D721Med (cell line): Measurements from ENCODE around the gene ATAD3B.
"Not testable (repeated sequence)": the region's sequence is repeated elsewhere in the genome, so short reads cannot be mapped to it uniquely, and the experiment has no call there.

Source experiments
- DNase-seq: peaks from one replicate; pipeline ENCODE4 v3.0.0; 2011; ENCODE audit warnings: low spot score; ENCODE audit not compliant: insufficient read length
- FAIRE-seq: peaks from 2 replicates; lab custom pipeline; 2011; peaks lifted over from hg19 to GRCh38; lab: Jason Lieb, UNC
- TF ChIP-seq, protein P1 (sequence below): IDR thresholded peaks from 2 replicates; pipeline ENCODE4 v1.5.1; 2012; ENCODE audit warnings: mild to moderate bottlenecking, control low read depth; ENCODE audit not compliant: insufficient read depth; ENCODE audit errors: missing control alignments

Gene ATAD3B

GRCh38 chr1:1521331-1521730 is 49.8 kb downstream of the ATAD3B start:
- TF ChIP-seq, protein P1, sequence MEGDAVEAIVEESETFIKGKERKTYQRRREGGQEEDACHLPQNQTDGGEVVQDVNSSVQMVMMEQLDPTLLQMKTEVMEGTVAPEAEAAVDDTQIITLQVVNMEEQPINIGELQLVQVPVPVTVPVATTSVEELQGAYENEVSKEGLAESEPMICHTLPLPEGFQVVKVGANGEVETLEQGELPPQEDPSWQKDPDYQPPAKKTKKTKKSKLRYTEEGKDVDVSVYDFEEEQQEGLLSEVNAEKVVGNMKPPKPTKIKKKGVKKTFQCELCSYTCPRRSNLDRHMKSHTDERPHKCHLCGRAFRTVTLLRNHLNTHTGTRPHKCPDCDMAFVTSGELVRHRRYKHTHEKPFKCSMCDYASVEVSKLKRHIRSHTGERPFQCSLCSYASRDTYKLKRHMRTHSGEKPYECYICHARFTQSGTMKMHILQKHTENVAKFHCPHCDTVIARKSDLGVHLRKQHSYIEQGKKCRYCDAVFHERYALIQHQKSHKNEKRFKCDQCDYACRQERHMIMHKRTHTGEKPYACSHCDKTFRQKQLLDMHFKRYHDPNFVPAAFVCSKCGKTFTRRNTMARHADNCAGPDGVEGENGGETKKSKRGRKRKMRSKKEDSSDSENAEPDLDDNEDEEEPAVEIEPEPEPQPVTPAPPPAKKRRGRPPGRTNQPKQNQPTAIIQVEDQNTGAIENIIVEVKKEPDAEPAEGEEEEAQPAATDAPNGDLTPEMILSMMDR, result no peak
- DNase-seq, result no peak
- no peak for FAIRE-seq

GRCh38 chr1:1522536-1522935 is 51.0 kb downstream of the ATAD3B start:
- not testable (repeated sequence) for FAIRE-seq, DNase-seq

DNA sequence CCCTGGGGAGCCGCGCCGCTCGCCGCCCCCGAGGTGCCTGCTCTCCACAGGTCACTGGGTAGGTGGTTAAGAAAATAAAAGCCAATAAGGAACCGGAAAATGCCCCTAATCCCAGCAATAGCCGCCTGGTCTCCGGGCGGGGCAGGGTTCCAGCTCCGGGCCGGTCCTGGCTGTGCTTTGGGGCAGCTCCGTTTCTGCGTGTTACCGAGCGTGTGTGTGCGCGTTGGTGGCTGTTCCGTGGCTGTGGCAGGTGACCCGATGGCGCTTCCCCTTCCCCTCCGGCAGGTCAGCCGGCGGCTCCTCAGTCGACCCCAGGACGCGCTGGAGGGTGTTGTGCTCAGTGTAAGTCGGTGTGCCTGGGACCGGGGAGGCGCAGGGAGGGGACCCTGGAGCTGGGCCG is 51.7 kb downstream of the ATAD3B start:
- not testable (repeated sequence) for DNase-seq, FAIRE-seq

DNA sequence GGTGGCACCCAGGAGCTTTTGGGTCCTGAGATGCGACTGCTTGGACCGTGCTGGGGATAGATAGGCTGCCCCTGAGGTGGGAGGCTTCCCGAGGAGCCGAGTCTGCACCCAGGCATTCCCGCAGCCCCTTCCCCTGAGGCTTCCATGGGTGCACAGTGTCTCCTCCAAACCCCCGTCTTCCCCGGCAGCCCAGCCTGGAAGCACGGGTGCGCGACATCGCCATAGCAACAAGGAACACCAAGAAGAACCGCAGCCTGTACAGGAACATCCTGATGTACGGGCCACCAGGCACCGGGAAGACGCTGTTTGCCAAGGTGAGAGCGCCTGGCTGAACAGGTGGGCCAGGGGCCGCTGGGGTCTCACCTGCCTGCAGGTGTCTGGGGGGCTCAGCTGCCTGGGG is 52.1 kb downstream of the ATAD3B start:
- not testable (repeated sequence) for FAIRE-seq, DNase-seq

DNA sequence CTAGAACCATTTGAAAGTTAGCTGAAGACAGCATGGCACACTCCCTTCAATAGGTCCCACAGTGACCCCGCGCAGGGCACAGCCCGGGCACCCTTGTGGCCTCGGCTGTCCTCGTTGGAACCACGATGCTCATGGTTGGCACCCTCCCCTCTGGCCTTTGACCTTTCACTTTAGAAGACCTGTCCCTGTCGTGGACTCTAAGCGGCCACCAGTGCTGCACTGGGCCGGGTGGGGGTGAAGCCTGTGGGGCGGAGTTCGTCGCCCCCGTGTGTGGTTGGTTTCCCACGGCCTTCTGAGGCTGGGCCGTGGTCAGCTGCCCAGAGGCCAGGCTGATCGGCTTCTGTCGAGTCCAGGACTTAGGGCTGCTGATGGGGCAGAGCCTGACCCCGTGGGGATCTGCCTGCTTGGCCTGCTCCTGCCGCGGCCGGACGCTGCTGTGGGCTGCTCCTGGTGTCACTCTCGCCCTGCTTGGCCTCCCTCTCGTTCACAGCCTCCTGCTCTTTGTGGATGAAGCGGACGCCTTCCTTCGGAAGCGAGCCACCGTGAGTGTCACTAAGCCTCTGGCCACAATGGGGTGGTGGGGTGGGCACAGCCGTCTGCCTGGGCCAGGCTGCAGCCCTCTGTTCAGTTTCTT is 53.3 kb downstream of the ATAD3B start:
- DNase-seq, FAIRE-seq: not testable (repeated sequence)

DNA sequence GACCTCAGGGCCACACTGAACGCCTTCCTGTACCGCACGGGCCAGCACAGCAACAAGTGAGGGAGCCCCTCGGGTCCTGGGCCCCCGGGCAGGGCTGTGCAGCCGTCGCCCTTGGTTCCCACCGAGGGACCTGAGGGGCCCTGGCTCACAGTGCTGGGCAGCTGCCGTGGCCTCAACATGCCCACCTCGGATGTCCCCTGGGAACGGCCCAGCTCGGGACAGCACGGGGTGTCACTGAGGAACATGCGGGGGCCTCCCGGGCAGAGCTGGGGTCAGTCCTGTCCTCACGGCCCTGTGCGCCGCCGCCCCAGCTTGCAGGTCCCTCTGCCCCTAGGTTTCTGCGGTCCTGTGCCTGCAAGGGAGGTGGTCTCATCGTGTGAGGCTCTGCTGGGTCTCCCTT is 54.9 kb downstream of the ATAD3B start:
- not testable (repeated sequence) for DNase-seq, FAIRE-seq

DNA sequence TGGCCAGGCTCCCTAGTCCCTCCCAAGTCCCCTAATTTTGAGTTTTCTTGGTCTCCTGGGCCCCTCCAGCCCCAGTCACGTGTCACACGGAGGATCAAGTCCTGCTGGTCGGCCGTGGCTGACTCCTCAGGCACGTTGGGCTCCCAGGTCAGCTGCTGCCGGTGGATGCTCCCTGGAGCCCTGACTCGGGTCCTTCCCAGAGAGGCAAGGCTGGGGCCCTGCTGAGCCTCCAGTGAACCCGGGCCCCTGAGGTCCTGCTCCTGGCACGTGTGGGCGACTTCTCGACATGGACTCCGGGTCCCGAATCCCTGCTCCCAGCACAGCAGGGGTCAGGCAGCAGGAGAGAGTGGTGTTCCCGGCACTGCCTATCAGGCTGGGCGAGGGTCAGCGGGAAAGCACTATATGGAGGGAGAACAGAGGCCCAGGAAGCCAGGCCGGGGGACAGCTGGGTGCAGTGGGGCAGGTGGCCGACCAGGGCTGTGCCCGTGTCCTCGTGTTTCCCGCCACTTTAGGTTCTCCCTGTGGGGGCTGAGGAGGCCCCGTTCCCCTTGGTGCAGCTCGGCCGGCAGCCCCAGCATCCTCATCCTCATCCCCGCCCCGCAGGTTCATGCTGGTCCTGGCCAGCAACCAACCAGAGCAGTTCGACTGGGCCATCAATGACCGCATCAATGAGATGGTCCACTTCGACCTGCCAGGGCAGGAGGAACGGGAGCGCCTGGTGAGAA is 55.7 kb downstream of the ATAD3B start:
- TF ChIP-seq, protein P1, result no peak
- FAIRE-seq (no peak), DNase-seq (no peak)

- TF ChIP-seq, protein P1, result no peak
- FAIRE-seq (no peak), DNase-seq (no peak)
Observed at GRCh38 chr1:1528301-1529267, 57.0 kb downstream of the ATAD3B start.

GRCh38 chr1:1529321-1529720 is 57.8 kb downstream of the ATAD3B start:
- DNase-seq (no peak), FAIRE-seq (no peak)
- TF ChIP-seq, protein P1, result no peak
